HL-60 (cell line): ENCODE results near the gene HLA-DQA1.

Experiments
- DNase-seq, 2 experiments: peaks; one replicate each; pipeline ENCODE4 v3.0.0-alpha.2; 2010 to 2020; ENCODE audit warnings: low read depth in 1 of 2, low spot score in 1 of 2
- H3K27ac ChIP-seq: fragments of 250-450 bp; sonication (Bioruptor Pico); replicated peaks from 2 replicates; pipeline ENCODE4 v1.5.1; 2020; ENCODE audit warnings: mild to moderate bottlenecking, moderate library complexity
- H3K27me3 ChIP-seq: fragments of 250-450 bp; sonication (Bioruptor Pico); 2 replicates; pipeline ENCODE4 v1.5.1; 2021; ENCODE audit warnings: mild to moderate bottlenecking, moderate library complexity; ENCODE audit not compliant: insufficient read depth, poor library complexity, severe bottlenecking
- H3K4me3 ChIP-seq: replicated peaks from 2 replicates; pipeline ENCODE4 v1.5.1; 2011; ENCODE audit warnings: mild to moderate bottlenecking, control low read depth, low read length; ENCODE audit not compliant: insufficient read depth
- GABPA ChIP-seq: IDR thresholded peaks from 2 replicates; pipeline ENCODE4 v1.6.1; 2012; ENCODE audit warnings: low read depth
- POLR2AphosphoS5 ChIP-seq: IDR thresholded peaks from 2 replicates; pipeline ENCODE4 v1.6.1; 2012; ENCODE audit warnings: low read depth
- SPI1 ChIP-seq: IDR thresholded peaks from 2 replicates; pipeline ENCODE4 v1.6.1; 2012; ENCODE audit warnings: low read depth, mild to moderate bottlenecking, borderline replicate concordance
- TF ChIP-seq, protein P1 (sequence below): IDR thresholded peaks from 2 replicates; pipeline ENCODE4 v1.6.1; 2012; ENCODE audit warnings: low read depth; ENCODE audit not compliant: insufficient replicate concordance
- TF ChIP-seq, protein P2 (sequence below): IDR thresholded peaks from one replicate; pipeline ENCODE4 v1.5.1; 2011; ENCODE audit warnings: low read length, control low read depth, inconsistent platforms; ENCODE audit not compliant: insufficient read depth

HLA-DQA1 gene

DNA sequence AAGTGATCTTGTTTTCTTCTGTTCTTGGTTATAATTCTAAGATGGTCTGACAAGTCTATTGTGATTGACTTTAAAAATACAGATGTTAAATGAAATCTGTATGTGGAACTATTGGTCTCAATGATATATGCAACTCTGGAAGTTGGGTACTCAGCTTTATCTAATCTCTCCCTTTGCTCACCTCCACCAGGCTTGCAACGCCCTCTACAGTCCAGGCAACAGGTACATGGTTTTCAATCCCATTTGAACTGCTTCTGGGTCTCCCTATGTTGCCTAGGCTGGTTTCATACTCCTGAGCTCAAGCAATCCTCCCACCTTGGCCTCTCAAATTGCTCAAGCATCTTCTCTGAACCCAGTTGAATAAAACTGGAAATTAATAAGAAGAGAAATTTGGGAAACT lies 54.8 kb downstream of the HLA-DQA1 start:
- TF ChIP-seq SPI1 (no peak), POLR2AphosphoS5 (no peak), GABPA (no peak)
- TF ChIP-seq, protein P1, sequence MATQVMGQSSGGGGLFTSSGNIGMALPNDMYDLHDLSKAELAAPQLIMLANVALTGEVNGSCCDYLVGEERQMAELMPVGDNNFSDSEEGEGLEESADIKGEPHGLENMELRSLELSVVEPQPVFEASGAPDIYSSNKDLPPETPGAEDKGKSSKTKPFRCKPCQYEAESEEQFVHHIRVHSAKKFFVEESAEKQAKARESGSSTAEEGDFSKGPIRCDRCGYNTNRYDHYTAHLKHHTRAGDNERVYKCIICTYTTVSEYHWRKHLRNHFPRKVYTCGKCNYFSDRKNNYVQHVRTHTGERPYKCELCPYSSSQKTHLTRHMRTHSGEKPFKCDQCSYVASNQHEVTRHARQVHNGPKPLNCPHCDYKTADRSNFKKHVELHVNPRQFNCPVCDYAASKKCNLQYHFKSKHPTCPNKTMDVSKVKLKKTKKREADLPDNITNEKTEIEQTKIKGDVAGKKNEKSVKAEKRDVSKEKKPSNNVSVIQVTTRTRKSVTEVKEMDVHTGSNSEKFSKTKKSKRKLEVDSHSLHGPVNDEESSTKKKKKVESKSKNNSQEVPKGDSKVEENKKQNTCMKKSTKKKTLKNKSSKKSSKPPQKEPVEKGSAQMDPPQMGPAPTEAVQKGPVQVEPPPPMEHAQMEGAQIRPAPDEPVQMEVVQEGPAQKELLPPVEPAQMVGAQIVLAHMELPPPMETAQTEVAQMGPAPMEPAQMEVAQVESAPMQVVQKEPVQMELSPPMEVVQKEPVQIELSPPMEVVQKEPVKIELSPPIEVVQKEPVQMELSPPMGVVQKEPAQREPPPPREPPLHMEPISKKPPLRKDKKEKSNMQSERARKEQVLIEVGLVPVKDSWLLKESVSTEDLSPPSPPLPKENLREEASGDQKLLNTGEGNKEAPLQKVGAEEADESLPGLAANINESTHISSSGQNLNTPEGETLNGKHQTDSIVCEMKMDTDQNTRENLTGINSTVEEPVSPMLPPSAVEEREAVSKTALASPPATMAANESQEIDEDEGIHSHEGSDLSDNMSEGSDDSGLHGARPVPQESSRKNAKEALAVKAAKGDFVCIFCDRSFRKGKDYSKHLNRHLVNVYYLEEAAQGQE = no peak
- TF ChIP-seq, protein P2, sequence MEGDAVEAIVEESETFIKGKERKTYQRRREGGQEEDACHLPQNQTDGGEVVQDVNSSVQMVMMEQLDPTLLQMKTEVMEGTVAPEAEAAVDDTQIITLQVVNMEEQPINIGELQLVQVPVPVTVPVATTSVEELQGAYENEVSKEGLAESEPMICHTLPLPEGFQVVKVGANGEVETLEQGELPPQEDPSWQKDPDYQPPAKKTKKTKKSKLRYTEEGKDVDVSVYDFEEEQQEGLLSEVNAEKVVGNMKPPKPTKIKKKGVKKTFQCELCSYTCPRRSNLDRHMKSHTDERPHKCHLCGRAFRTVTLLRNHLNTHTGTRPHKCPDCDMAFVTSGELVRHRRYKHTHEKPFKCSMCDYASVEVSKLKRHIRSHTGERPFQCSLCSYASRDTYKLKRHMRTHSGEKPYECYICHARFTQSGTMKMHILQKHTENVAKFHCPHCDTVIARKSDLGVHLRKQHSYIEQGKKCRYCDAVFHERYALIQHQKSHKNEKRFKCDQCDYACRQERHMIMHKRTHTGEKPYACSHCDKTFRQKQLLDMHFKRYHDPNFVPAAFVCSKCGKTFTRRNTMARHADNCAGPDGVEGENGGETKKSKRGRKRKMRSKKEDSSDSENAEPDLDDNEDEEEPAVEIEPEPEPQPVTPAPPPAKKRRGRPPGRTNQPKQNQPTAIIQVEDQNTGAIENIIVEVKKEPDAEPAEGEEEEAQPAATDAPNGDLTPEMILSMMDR = no peak
- Histone ChIP-seq H3K4me3 (no peak overlapping the region), H3K27ac (no peak overlapping the region), H3K27me3 (peaks cover 4% of the 10 kb centered on the region)
- no peak for DNase-seq
